HG03025 (cell line): ENCODE data around the gene WEE1.
"Not testable (repeated sequence)": the region's sequence is repeated elsewhere in the genome, so short reads cannot be mapped to it uniquely, and the experiment has no call there.

ENCODE experiments used
- ATAC-seq: cut with Tn5 transposase; IDR thresholded peaks from one replicate; pipeline ENCODE4 v1.9.1; 2021; ENCODE audit warnings: mild to moderate bottlenecking, moderate library complexity; ENCODE audit not compliant: unreplicated experiment, low FRiP score

The WEE1 gene

GRCh38 chr11:9573052-9573774 is at the start of gene WEE1:
Gene WEE1 (plus strand): TSS chr11:9573670. CDS start chr11:9573934, 264 bp downstream.
- peak; percentile 84 for ATAC-seq

- ATAC-seq = no peak
Observed at GRCh38 chr11:9524001-9524400, 49.5 kb upstream of the WEE1 start.

- no peak for ATAC-seq
Observed at GRCh38 chr11:9525116-9525515, 48.4 kb upstream of the WEE1 start.

GRCh38 chr11:9527481-9528135 is 45.9 kb upstream of the WEE1 start:
- no peak for ATAC-seq

GRCh38 chr11:9528136-9528501 is 45.4 kb upstream of the WEE1 start:
- ATAC-seq = no peak

- ATAC-seq = no peak
Observed at GRCh38 chr11:9528573-9529333, 44.7 kb upstream of the WEE1 start.

GRCh38 chr11:9529334-9529650 is 44.2 kb upstream of the WEE1 start:
- ATAC-seq = no peak

- ATAC-seq = no peak
Observed at GRCh38 chr11:9530020-9530621, 43.3 kb upstream of the WEE1 start.

- ATAC-seq = no peak
Observed at GRCh38 chr11:9530901-9531625, 42.4 kb upstream of the WEE1 start.

GRCh38 chr11:9533058-9533457 is 40.4 kb upstream of the WEE1 start:
- no peak for ATAC-seq

GRCh38 chr11:9533736-9534473 is 39.6 kb upstream of the WEE1 start:
- ATAC-seq = no peak

- ATAC-seq = no peak
Observed at GRCh38 chr11:9535189-9535781, 38.2 kb upstream of the WEE1 start.

GRCh38 chr11:9538548-9538947 is 34.9 kb upstream of the WEE1 start:
- no peak for ATAC-seq

- not testable (repeated sequence) for ATAC-seq
Observed at GRCh38 chr11:9549216-9549615, 24.3 kb upstream of the WEE1 start.

- ATAC-seq = no peak
Observed at GRCh38 chr11:9550191-9550628, 23.3 kb upstream of the WEE1 start.

- no peak for ATAC-seq
Observed at GRCh38 chr11:9561279-9561982, 12.0 kb upstream of the WEE1 start.

- ATAC-seq = no peak
Observed at GRCh38 chr11:9562716-9563115, 10.8 kb upstream of the WEE1 start.

- ATAC-seq = no peak
Observed at GRCh38 chr11:9563196-9563730, 10.2 kb upstream of the WEE1 start.
